ENCODE measurements around the gene TSPAN32.

- TF ChIP-seq, protein P1, sequence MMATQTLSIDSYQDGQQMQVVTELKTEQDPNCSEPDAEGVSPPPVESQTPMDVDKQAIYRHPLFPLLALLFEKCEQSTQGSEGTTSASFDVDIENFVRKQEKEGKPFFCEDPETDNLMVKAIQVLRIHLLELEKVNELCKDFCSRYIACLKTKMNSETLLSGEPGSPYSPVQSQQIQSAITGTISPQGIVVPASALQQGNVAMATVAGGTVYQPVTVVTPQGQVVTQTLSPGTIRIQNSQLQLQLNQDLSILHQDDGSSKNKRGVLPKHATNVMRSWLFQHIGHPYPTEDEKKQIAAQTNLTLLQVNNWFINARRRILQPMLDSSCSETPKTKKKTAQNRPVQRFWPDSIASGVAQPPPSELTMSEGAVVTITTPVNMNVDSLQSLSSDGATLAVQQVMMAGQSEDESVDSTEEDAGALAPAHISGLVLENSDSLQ (IDR thresholded peaks at IDR 0.05) = no peak
- TF ChIP-seq ARNT (IDR thresholded peaks at IDR 0.05) (no peak), FOXK2 (IDR thresholded peaks at IDR 0.05) (no peak), ZNF384 (IDR thresholded peaks at IDR 0.05) (no peak), FOXM1 (IDR thresholded peaks at IDR 0.05; ENCODE audit: borderline replicate concordance) (no peak), SUZ12 (IDR thresholded peaks at IDR 0.05) (no peak), TARDBP (IDR thresholded peaks at IDR 0.05) (no peak), NFRKB (IDR thresholded peaks at IDR 0.05) (no peak), FOXA1 (IDR thresholded peaks at IDR 0.05) (no peak), ELF4 (IDR thresholded peaks at IDR 0.05) (no peak), SP1 (IDR thresholded peaks at IDR 0.05) (no peak), BHLHE40 (IDR thresholded peaks at IDR 0.05; ENCODE audit: borderline replicate concordance) (no peak)
These were observed 8.3 kb upstream of the TSPAN32 start for GRCh38 chr11:2293531-2293971.
